Peyer's patch (tissue), 4 donors: ENCODE data around the gene DPYD. TPM values are rescaled to one million over a fixed set of nuclear protein-coding genes. Genes with fewer than 3 reads are reported as not detected.

Experiments used
- DNase-seq, 3 donors: peaks; one replicate each; pipeline ENCODE4 v3.0.0-alpha.2; 2017 to 2019
- H3K27ac ChIP-seq, 4 donors: fragments of 200-600 bp; sonication (generic); one replicate each; pipeline ENCODE4 v1.5.1; 2016 to 2019
- H3K27me3 ChIP-seq, 2 donors: fragments of 200-600 bp; sonication (generic); one replicate each; pipeline ENCODE4 v1.5.1; 2019
- H3K36me3 ChIP-seq, 3 donors: fragments of 200-600 bp; sonication (generic); one replicate each; pipeline ENCODE4 v1.5.1; 2016 to 2019
- H3K4me1 ChIP-seq, 4 donors: fragments of 200-600 bp; sonication (generic); one replicate each; pipeline ENCODE4 v1.5.1; 2016 to 2019
- H3K4me3 ChIP-seq, 4 donors: fragments of 200-600 bp; sonication (generic); 1 replicate in 3 of 4; 2 replicates in 1 of 4; pipeline ENCODE4 v1.5.1; 2016 to 2019; ENCODE audit warnings: mild to moderate bottlenecking in 1 of 4
- H3K9me3 ChIP-seq, 4 donors: fragments of 200-600 bp; sonication (generic); one replicate each; pipeline ENCODE4 v1.5.1; 2016 to 2019; ENCODE audit warnings: mild to moderate bottlenecking in 1 of 4
- POLR2A ChIP-seq, 2 donors: fragments of 450-650 bp; IDR thresholded peaks; one replicate each; pipeline ENCODE4 v1.5.1; 2017; ENCODE audit warnings: antibody characterized with exemption in 2 of 2, mild to moderate bottlenecking in 2 of 2, moderate library complexity in 2 of 2
- total RNA-seq, 4 donors: library from RNA; depleted of rRNA; stranded (reverse); fragments of >200 nt; gene quantifications; one replicate each; pipeline ENCODE4 v1.1.0, GENCODE V29; 2016
- TF ChIP-seq, protein P1 (sequence below), 6 experiments: fragments of 450-650 bp in 4 of 6; fragments of 200-600 bp in 2 of 6; sonication (generic) in 1 of 6; IDR thresholded peaks; one replicate each; pipeline ENCODE4 v1.5.1; 2017 to 2019; ENCODE audit warnings: antibody characterized with exemption in 6 of 6, mild to moderate bottlenecking in 3 of 6, moderate library complexity in 1 of 6

Gene DPYD
- total RNA-seq, 4 donors from 2014 or later = 30.8 to 39.7 (median 36.4) TPM

DNA sequence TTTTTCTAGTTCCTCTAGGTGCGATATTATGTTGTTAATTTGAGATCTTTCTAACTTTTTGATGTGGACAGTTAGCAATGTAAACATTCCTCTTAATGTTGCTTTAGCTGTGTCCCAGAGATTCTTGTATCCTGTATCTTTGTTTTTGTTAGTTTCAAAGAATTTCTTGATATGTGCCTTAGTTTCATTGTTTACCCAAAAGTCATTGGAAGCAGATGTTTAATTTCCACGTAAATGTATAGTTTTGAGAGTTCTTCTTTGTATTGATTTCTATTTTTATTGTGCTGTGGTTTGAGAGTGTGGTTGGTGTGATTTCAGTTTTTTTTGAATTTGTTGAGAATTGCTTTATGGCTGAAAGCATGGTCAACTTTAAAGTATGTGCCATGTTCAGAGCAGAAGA, 879.8 kb downstream of the DPYD start:
- no peak overlapping the region for H3K4me3 ChIP-seq
- DNase-seq = no peak
- no peak overlapping the region for H3K27ac ChIP-seq
- no peaks in the 10 kb centered on the region for H3K36me3 ChIP-seq
- no peaks in the 10 kb centered on the region for H3K27me3 ChIP-seq
- no peaks in the 10 kb centered on the region for H3K9me3 ChIP-seq
- no peaks in the 10 kb centered on the region for H3K4me1 ChIP-seq
- TF ChIP-seq POLR2A (IDR thresholded peaks at IDR 0.05) = no peak
- TF ChIP-seq, protein P1, sequence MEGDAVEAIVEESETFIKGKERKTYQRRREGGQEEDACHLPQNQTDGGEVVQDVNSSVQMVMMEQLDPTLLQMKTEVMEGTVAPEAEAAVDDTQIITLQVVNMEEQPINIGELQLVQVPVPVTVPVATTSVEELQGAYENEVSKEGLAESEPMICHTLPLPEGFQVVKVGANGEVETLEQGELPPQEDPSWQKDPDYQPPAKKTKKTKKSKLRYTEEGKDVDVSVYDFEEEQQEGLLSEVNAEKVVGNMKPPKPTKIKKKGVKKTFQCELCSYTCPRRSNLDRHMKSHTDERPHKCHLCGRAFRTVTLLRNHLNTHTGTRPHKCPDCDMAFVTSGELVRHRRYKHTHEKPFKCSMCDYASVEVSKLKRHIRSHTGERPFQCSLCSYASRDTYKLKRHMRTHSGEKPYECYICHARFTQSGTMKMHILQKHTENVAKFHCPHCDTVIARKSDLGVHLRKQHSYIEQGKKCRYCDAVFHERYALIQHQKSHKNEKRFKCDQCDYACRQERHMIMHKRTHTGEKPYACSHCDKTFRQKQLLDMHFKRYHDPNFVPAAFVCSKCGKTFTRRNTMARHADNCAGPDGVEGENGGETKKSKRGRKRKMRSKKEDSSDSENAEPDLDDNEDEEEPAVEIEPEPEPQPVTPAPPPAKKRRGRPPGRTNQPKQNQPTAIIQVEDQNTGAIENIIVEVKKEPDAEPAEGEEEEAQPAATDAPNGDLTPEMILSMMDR (IDR thresholded peaks at IDR 0.05) = no peak

DNA sequence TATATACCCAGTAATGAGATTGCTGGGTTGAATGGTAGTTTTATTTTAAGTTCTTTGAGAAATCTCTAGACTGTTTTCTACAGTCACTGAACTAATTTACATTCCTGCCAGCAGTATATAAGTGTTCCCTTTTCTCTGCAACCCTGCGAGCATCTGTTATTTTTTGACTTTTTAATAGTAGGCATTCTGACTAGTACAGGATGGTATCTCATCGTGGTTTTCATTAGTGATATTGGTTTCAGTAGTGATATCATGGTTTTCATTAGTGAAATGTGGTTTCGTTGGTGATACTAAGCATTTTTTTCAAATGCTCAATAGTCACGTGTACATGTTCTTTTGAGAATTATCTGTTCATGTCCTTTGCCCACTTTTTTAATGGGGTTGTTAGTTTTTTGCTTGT, 882.4 kb downstream of the DPYD start:
- H3K9me3 ChIP-seq = no peaks in the 10 kb centered on the region
- no peak overlapping the region for H3K4me3 ChIP-seq
- no peak overlapping the region for H3K27ac ChIP-seq
- DNase-seq = no peak
- TF ChIP-seq, protein P1 (IDR thresholded peaks at IDR 0.05) = no peak
- TF ChIP-seq POLR2A (IDR thresholded peaks at IDR 0.05) = no peak
- H3K36me3 ChIP-seq = no peaks in the 10 kb centered on the region
- H3K27me3 ChIP-seq = no peaks in the 10 kb centered on the region
- no peaks in the 10 kb centered on the region for H3K4me1 ChIP-seq

DNA sequence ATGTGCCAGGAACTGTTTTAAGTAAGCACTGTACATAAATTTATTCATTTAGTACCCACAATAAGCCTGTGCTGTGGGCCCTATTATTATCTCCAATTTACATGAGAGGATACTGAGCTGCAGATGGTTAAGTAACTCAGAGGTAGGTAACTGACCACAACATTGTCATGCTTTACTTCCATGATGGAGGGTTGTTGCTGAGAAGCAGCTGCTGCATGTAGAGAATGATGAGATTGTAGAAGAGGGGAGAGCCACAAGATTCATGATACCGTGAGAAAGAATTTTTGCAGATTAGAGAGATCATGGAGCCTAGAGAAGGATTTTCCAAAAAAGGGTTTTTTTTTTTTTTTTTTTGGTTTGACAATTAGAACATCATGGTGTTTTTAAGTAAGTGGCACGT, 886.2 kb downstream of the DPYD start:
- Histone ChIP-seq H3K36me3 (no peaks in the 10 kb centered on the region), H3K27ac (no peak overlapping the region), H3K4me3 (no peak overlapping the region), H3K4me1 (no peaks in the 10 kb centered on the region), H3K27me3 (no peaks in the 10 kb centered on the region), H3K9me3 (no peaks in the 10 kb centered on the region)
- TF ChIP-seq, protein P1 (IDR thresholded peaks at IDR 0.05) = no peak
- TF ChIP-seq POLR2A (IDR thresholded peaks at IDR 0.05) = no peak
- no peak for DNase-seq

DNA sequence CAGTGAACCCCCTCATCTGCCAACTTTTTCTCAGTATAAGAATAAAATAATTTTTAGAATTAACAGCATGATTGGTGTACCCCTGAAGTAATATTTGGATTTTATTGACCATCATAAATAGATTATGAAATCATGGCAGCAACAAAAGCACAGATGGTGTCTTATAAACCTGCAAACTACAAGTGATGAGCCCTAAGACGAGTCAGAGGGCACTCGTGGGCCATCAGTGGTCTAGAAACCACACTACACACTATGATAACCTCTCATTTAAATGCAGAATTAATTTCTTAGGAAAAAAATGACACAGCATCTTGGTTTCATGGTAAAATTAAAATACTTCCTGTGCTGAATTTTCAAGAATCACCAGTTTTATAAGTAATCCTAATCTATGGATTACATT, 886.9 kb downstream of the DPYD start:
- H3K4me1 ChIP-seq = no peaks in the 10 kb centered on the region
- no peaks in the 10 kb centered on the region for H3K36me3 ChIP-seq
- DNase-seq = no peak
- H3K4me3 ChIP-seq = no peak overlapping the region
- H3K27ac ChIP-seq = no peak overlapping the region
- no peaks in the 10 kb centered on the region for H3K9me3 ChIP-seq
- no peak for TF ChIP-seq POLR2A (IDR thresholded peaks at IDR 0.05)
- TF ChIP-seq, protein P1 (IDR thresholded peaks at IDR 0.05) = no peak
- no peaks in the 10 kb centered on the region for H3K27me3 ChIP-seq
